ENCODE measurements around the gene PEX14.
"Not testable (repeated sequence)": the region's sequence is repeated elsewhere in the genome, so short reads cannot be mapped to it uniquely, and the experiment has no call there.

The PEX14 gene, protein sequence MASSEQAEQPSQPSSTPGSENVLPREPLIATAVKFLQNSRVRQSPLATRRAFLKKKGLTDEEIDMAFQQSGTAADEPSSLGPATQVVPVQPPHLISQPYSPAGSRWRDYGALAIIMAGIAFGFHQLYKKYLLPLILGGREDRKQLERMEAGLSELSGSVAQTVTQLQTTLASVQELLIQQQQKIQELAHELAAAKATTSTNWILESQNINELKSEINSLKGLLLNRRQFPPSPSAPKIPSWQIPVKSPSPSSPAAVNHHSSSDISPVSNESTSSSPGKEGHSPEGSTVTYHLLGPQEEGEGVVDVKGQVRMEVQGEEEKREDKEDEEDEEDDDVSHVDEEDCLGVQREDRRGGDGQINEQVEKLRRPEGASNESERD

GRCh38 chr1:10474613-10475507, at the start of gene PEX14:
TSS of gene PEX14 (plus strand) at chr1:10474950. CDS start at chr1:10474967, 17 bp downstream.
- peak; percentile 78 for DNase-seq

- not testable (repeated sequence) for DNase-seq
These were observed 48.8 kb upstream of the PEX14 start for GRCh38 chr1:10425826-10426534.

DNA sequence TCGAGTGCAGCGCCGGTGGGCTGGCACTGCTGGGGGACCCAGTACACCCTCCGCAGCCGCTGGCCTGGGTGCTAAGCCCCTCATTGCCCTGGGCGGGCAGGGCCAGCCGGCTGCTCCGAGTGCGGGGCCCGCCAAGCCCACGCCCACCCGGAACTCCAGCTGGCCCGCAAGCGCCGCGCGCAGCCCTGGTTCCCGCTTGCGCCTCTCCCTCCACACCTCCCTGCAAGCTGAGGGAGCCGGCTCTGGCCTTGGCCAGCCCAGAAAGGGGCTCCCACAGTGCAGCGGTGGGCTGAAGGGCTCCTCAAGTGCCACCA, 48.3 kb upstream of the PEX14 start:
- DNase-seq: not testable (repeated sequence)

DNA sequence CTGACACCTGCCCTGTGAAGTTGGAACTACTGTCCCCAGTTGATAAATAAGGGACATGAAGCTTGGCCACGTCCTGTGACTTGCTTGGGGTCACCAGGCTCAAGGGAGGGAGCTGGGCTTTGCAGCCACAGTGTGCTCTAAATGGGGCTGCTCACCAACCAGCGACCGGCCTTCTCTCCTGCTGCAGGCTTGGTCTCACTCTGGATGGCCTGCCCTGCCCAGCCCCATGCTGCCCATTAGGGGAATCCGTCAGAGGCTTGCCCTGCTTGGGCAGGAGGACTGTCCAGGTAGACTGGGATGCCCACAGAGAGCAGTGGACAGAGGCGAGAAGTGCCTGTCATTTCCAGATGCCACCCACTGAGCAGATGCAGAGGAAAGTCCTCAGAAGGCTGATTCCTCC, 45.8 kb upstream of the PEX14 start:
- no peak for DNase-seq

- no peak for DNase-seq
These were observed 44.9 kb upstream of the PEX14 start for GRCh38 chr1:10429868-10430215.

DNA sequence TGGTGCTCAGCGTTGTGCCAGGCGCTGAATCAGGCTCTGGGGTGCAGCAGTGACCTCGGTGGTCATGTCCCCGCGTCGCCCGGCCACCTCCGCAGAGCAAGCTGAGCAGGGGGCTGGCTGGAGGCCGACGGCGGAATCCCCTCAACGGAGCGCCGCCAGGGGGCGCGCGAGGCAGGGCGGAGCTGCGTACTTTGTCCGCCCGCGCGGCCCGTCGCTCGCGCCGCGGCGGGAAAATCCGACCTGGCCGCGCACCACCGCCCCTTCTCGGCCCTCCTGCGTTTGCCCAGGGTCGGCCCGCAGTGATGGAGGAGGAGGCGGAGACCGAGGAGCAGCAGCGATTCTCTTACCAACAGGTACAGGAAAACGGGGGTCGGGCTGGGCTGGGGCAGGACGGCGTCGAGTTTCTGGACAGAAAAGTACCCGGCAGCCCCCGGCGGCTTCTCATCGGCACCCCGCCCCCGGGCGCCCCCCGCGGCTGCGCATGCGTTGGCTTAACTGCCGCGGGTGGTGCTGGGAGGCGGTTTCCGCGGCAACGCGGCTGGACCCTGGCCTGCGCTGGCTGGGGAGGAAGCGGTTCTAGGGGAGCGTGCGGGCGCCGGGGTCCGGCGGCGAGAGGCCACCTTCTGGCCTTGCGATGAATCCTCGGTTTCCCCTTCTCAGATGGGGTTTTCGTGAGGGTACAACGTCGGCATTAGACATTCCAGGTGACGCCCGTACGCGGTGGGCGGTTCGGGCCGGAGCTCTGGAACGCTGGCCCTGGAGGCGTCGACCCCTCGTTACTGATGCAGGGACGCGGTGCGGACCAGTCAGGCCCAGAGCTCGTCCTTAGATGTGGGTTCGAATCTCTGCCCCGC, 44.3 kb upstream of the PEX14 start, which contains the start of gene CENPS:
Gene CENPS, plus strand, starts transcription at position 218 of the 854 bp plus-strand sequence. Its CDS starts 85 bp downstream, at position 303.
- DNase-seq: peak; percentile 64

- DNase-seq: no peak
These were observed 43.5 kb upstream of the PEX14 start for GRCh38 chr1:10431070-10431730.

DNA sequence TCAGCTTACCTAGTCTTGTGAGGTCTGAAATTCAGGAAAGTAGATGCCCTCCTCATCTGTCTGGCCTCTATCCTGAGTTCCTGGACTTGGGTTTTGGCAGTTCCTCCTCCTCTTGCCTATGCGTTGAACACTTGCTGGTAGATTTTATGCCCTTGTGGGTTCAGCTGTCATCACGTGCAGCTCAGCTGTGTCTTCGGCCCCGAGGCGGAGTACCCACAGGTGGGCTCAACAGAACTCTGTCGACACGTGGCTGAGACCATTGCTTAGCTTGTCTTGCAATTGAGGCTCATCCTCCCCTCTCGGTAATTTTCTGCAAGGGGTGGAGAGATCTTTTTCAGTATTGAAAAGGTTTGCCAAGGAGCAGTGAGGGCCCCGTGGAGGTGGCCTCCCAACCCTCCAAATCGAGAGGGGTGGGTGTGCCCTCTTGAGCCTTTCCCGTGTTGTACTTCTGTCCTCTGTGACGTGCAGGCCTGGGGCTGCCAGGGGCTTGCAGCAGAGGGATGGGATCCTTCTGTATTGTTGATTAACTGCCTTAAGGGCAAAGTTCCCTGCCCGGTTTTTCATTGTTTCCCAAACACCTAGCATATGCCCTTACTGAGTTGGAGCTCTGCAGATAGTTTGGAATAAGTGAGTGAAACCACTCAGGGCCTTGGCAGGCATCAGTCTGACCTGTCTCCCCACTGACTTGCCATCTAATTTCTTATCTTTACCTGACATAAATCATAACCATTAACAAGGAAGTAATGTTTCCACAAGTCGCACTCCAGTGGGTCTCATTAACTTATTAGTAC, 41.6 kb upstream of the PEX14 start:
- DNase-seq: no peak

DNA sequence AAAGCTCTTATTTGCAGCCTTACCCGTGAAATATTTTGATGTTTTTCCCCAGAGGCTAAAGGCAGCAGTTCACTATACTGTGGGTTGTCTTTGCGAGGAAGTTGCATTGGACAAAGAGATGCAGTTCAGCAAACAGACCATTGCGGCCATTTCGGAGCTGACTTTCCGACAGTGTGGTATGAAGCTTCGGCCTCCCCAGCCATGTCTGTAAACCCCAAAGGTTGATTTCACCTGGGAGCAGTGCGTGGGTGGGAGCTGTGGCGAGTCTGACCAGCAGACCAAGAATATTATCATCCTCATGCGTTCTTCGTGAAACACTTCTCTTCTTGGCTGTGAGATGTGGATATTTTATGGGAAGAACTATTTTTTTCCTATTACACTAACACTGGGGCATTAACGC, 41.0 kb upstream of the PEX14 start:
- DNase-seq: no peak

DNA sequence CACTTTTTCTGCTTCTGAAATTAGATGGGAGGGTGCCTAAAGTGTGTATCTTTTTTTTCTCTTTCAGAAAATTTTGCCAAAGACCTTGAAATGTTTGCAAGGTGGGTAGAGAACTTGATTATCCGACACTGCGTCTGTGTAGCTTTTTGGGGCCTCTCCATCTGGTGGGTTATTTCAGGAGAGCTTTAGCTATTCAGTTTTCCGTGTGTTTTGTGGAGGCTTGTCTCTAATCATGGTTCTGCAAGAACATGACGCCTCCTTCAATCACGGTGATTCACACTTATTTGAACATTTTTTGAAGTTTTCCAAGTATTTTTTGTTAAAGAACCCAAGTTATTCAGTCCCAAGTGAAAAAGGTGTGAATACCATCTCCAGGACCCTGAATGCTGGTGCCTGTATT, 40.2 kb upstream of the PEX14 start:
- DNase-seq: no peak

DNA sequence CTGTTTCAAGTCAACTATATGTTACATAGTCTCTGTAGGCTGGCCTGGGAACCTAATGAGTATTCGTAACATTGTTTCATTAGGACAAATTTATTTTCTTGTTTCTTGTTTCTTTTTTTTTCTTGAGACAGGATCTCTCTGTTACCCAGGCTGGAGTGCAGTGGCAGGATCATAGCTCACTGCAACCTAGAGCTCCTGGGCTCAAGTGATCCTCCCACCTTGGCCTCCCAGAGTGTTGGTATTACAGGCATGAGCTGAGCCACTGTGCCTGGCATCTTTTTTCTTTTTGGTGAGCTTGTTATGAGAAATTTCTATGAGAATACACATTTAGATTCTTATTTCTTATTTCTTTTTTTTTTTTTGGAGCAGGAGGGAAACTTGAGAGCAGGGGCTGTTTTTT, 37.7 kb upstream of the PEX14 start:
- no peak for DNase-seq

DNA sequence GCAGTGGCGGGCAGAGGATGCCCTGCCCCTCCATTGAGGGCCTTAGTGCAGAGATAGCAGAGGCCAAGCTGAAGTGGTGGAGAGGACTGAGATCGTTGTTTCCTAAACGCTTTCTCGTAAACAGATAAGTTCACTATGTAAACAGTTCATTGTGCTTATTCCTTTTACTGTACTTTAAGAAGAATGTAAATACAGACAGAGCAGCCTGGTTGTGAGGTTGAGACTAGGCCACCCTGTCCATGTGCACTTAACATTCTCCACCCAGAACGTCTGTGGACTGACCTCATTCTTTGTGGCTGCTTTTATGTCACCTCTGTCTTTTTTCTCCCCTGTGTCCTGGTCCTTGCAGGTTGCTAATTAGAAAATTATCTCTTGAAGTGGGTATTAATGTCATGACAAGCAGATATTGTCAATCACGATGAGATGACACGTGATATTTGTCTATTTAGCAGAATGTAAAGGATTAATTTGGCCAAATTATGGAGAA, 36.0 kb upstream of the PEX14 start:
- no peak for DNase-seq

DNA sequence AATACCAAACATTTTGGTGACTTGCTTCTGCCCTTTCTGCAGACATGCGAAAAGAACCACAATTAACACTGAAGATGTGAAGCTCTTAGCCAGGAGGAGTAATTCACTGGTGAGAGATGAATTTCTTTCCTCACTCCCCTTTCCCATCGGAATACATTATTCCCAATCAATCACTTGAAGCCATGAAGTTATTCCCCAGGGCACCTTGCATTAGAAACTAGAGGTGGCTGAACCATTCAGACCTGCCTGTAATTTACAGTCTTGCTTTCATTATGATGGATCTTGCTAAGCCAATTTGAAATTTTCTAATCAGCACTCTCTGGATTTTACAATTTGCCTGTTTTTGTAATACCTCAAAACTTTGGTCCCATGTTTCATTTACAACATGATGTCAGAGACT, 34.4 kb upstream of the PEX14 start:
- DNase-seq: no peak

GRCh38 chr1:10440794-10441193, 34.0 kb upstream of the PEX14 start:
- no peak for DNase-seq

- no peak for DNase-seq
These were observed 30.5 kb upstream of the PEX14 start for GRCh38 chr1:10444248-10444647.

DNA sequence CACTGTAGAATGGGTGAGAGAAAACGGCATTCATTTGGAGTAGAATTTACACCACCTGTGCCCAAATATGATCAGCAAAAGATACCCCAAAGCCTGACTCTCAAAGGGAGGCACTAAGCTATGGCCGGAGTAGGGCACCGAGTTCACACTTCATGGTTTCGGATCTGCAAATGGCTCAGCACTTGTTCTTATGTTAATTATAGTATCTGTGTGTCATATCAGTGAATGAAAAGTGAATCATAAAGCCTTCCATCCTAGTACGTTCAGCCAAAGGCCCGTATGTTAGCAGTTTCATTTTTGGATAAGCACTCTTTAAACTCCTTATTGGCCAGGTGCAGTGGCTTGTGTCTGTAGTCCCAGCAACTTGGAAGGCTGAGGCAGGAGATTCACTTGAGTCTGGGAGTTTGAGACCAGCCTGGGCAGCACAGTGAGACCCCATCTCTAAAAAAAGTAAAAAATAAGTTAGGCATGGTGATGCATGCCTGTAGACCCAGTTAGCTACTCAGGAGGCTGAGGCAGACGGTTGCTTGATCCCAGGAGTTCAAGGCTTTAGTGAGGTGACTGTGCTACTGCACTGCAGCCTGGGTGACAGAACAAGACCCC, 29.9 kb upstream of the PEX14 start:
- DNase-seq: no peak

- no peak for DNase-seq
These were observed 27.8 kb upstream of the PEX14 start for GRCh38 chr1:10446790-10447422.

DNA sequence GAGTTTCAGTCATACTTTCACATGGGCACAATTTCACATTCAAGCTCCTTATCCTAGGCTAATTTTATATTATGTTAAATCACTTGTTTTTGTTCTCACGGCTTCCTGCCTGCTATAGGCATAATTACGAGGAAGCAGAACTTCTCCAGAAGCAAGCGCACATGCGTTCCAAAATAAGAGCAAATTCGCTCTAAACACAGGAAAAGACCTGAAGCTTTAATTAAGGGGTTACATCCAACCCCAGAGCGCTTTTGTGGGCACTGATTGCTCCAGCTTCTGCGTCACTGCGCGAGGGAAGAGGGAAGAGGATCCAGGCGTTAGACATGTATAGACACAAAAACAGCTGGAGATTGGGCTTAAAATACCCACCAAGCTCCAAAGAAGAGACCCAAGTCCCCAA, 25.0 kb upstream of the PEX14 start, which contains the start of gene CORT:
Gene CORT, plus strand, starts transcription at position 281 of the 400 bp plus-strand sequence. CDS start 193 bp downstream, outside the sequence.
- DNase-seq: no peak

- no peak for DNase-seq
These were observed 24.5 kb upstream of the PEX14 start for GRCh38 chr1:10450156-10450814.

Measured in GF-D8 (cell line).